Measurements from ENCODE around the gene TADA3. TPM values are rescaled to one million over a fixed set of nuclear protein-coding genes. Genes with fewer than 3 reads are reported as not detected.

Gene TADA3
- total RNA-seq (10 to 100 TPM; 50.0 to 59.2 TPM), polyA plus RNA-seq (ENCODE audit: insufficient read length in 6 of 6) (10 to 100 TPM; 65.7 to 91.7 (median 79.8) TPM)
- long read RNA-seq, donor 1, transcript TADA3-201 (9 exons, 2,355 nt) = major isoform, 39 of 70 reads
- long read RNA-seq, donor 1, transcript TADA3-205 (5 exons, 1,868 nt) = minor isoform, 5 of 70 reads
- long read RNA-seq, donor 1, partial matches to known transcripts = 24 of 70 reads
- long read RNA-seq, donor 1, other reads (novel, unspliced or antisense) = 0 of 70 reads
- long read RNA-seq, donor 2, transcript TADA3-201 (9 exons, 2,355 nt) = major isoform, 32 of 233 reads
- long read RNA-seq, donor 2, partial matches to known transcripts = 84 of 233 reads
- long read RNA-seq, donor 2, other reads (novel, unspliced or antisense) = 113 of 233 reads
- long read RNA-seq, donor 3, transcript TADA3-201 (9 exons, 2,355 nt) = major isoform, 27 of 31 reads
- long read RNA-seq, donor 3, partial matches to known transcripts = 0 of 31 reads
- long read RNA-seq, donor 3, other reads (novel, unspliced or antisense) = 0 of 31 reads
- long read RNA-seq, donor 4, transcript TADA3-201 (9 exons, 2,355 nt) = major isoform, 22 of 29 reads
- long read RNA-seq, donor 4, partial matches to known transcripts = 4 of 29 reads
- long read RNA-seq, donor 4, other reads (novel, unspliced or antisense) = 3 of 29 reads
- long read RNA-seq, donor 5, transcript TADA3-201 (9 exons, 2,355 nt) = major isoform, 31 of 48 reads
- long read RNA-seq, donor 5, partial matches to known transcripts = 13 of 48 reads
- long read RNA-seq, donor 5, other reads (novel, unspliced or antisense) = 0 of 48 reads
- long read RNA-seq, donor 6, transcript TADA3-201 (9 exons, 2,355 nt) = major isoform, 21 of 30 reads
- long read RNA-seq, donor 6, partial matches to known transcripts = 5 of 30 reads
- long read RNA-seq, donor 6, other reads (novel, unspliced or antisense) = 0 of 30 reads
- long read RNA-seq, donor 7, transcript TADA3-201 (9 exons, 2,355 nt) = major isoform, 16 of 201 reads
- long read RNA-seq, donor 7, partial matches to known transcripts = 143 of 201 reads
- long read RNA-seq, donor 7, other reads (novel, unspliced or antisense) = 42 of 201 reads
- long read RNA-seq, donor 8, transcript TADA3-201 (9 exons, 2,355 nt) = major isoform, 31 of 339 reads
- long read RNA-seq, donor 8, transcript TADA3-205 (5 exons, 1,868 nt) = minor isoform, 6 of 339 reads
- long read RNA-seq, donor 8, partial matches to known transcripts = 288 of 339 reads
- long read RNA-seq, donor 8, other reads (novel, unspliced or antisense) = 13 of 339 reads
- long read RNA-seq, donor 9 = 0 reads
- long read RNA-seq, donor 10, transcript TADA3-201 (9 exons, 2,355 nt) = major isoform, 20 of 24 reads
- long read RNA-seq, donor 10, partial matches to known transcripts = 3 of 24 reads
- long read RNA-seq, donor 10, other reads (novel, unspliced or antisense) = 1 of 24 reads
- long read RNA-seq, donor 11, transcript TADA3-201 (9 exons, 2,355 nt) = major isoform, 30 of 47 reads
- long read RNA-seq, donor 11, partial matches to known transcripts = 15 of 47 reads
- long read RNA-seq, donor 11, other reads (novel, unspliced or antisense) = 0 of 47 reads
- long read RNA-seq, donor 12, transcript TADA3-201 (9 exons, 2,355 nt) = major isoform, 15 of 19 reads
- long read RNA-seq, donor 12, partial matches to known transcripts = 0 of 19 reads
- long read RNA-seq, donor 12, other reads (novel, unspliced or antisense) = 0 of 19 reads

GRCh38 chr3:9792405-9793160, at the start of gene TADA3, which contains the start of gene ARPC4:
Gene TADA3, minus strand, starts transcription at chr3:9792473. Its CDS starts 1,007 bp downstream, at chr3:9791466.
Gene ARPC4, plus strand, starts transcription at chr3:9793082. Its CDS starts 40 bp downstream, at chr3:9793122.
- Histone ChIP-seq H3K36me3 (peaks cover 0 to 60% of the 10 kb centered on the region in 2 donors), H3K9me3 (no peaks in the 10 kb centered on the region), H3K27ac (peak within 1 kb of the TSS; percentile 89 to 98), H3K27me3 (no peaks in the 10 kb centered on the region), H3K4me3 (peak within 1 kb of the TSS; percentile 85 to 99), H3K4me1 (peaks cover 17 to 51% of the 10 kb centered on the region in 2 donors)
- ATAC-seq (peak; percentile 96), DNase-seq (peak; percentile 95 to 98 (median 96))
- no peak for TF ChIP-seq CTCF (IDR thresholded peaks at IDR 0.05)
- intact Hi-C loops (cut with DNase I) = no loop called here

- DNase-seq (no peak), ATAC-seq (no peak)
- Histone ChIP-seq H3K4me1 (peaks cover 10 to 21% of the 10 kb centered on the region in 2 donors), H3K27me3 (no peaks in the 10 kb centered on the region), H3K4me3 (no peak overlapping the region), H3K9me3 (no peaks in the 10 kb centered on the region), H3K36me3 (peaks cover 0 to 38% of the 10 kb centered on the region in 2 donors), H3K27ac (no peak overlapping the region)
- intact Hi-C loops (cut with DNase I) = no loop called here
- no peak for TF ChIP-seq CTCF (IDR thresholded peaks at IDR 0.05)
Measured at GRCh38 chr3:9841015-9841414, 48.7 kb upstream of the TADA3 start.

- intact Hi-C loops (cut with DNase I) = no loop called here
- H3K9me3 ChIP-seq = no peaks in the 10 kb centered on the region
- TF ChIP-seq CTCF (IDR thresholded peaks at IDR 0.05) = no peak
- H3K4me3 ChIP-seq = no peak overlapping the region
- DNase-seq = no peak
- no peak for ATAC-seq
- no peak overlapping the region for H3K27ac ChIP-seq
- H3K27me3 ChIP-seq = no peaks in the 10 kb centered on the region
- H3K4me1 ChIP-seq = peaks cover 7 to 16% of the 10 kb centered on the region in 2 donors
- peaks cover 0 to 59% of the 10 kb centered on the region in 2 donors for H3K36me3 ChIP-seq
Measured at GRCh38 chr3:9838856-9839255, 46.6 kb upstream of the TADA3 start.

All from left lung (tissue), 14 donors.